ENCODE measurements around the gene KCNG2.

KCNG2 gene

DNA sequence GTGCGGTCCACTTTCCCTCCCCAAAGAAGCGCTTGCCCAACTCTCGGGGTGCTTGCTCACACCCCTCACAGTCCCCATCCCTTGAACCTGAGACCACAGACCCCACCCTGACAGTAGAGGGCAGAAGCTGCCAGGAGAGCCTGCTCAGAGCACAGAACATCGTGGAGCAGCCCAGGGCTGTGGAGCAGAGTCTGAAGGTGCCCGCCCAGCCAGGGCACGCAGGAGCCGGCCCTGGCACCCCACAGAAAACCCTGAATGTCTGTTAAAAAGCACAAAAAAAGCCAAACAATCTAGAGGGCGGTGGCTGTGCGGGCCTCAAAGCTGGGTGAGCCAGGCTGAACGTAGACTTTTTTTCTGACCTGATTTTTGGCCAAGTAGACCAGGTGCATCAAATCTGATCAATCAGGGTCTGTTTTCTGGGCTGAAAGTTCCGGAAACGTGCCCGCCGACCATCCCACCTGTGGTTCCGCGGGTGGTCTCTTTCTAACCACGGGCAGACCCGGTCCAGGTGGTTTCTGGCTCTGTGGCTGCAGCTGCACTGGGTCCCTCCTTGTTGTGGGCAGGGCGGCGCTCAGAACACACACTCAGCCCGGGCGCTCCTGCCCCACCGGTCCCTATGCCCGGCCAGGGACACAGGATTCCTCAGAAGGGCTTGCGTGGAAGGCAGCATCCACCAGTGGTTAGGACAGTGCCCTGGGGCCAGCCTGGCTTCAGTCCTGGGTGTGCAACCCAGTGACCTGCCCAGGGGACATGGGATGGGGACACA is 87.4 kb downstream of the KCNG2 start:
- DNase-seq (ENCODE audit: low read depth): no peak

DNA sequence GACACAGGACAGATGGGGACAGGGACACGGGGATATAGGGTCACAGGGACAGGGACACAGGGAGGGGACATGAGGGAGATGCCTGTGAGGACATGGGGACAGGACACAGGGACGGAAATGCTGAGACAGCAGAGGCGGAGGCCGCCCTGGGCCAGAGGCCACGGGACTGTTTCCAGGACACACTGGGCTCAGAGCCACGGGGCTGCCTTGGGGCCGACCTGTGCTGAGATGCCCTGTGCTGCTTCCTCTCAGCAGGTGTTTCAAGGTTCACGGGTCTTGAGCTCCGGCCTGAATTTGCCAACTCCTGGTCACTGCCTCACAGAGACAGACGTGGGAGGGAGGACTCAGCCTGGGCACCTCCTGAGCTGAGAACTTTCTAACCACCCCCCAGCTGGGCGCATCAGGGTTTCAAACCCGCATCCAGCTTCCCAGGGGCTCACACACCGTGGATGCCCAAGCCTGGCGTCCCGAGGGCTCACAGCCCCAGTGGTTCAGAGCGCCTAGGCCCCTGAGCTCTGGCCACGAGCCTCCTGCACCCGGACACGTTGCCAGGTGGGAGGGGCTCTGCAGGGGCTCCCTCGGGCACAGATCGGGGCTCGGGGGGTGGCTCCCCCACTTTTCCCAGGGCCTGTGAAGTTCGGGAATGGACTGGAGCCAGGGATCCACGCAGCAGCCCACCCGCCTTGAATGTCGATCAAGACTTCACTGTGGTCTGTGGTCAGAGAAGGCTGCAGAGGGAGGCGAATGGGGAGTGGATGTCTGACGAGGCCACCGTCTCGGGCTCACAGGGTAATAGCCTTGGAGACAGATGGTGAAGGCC is 89.7 kb downstream of the KCNG2 start:
- no peak for DNase-seq (ENCODE audit: low read depth)

DNA sequence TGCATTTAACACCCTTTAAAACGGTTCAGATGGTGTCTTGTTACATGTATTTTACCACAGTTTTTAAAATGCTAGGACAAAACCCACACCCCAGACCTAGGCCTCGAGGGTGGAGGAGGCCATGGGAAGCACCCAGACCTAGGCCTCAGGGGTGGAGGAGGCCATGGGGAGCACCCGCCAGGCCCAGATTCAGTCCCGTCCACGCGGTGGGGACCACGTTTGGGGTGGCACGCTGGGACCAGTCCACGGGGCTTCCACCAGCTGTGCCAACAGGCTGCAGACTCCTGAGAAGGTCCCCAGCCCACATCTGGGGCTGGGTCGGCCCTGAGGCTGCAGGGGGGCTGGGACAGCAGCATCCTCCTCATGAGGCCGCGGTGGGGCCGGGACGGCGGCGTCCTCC is 90.3 kb downstream of the KCNG2 start:
- no peak for DNase-seq (ENCODE audit: low read depth)

DNA sequence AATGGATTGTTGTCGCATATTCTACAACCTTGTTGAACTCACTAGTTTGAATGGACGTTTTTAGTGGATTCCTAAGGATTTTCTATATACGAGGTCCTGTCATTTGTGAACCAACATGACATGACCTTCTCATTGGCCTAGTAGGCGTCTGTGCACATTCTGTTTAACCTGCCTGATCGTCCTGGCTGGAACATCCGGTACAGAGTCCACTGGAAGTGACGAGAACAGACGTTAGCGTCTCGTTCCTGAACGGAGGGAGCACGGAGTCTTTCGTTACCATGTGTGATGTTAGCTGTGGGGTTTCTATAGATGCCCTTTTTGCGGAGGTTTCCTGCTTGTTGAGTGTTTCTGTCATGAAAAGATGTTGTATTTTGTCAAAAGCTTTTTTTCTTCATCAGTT is 91.8 kb downstream of the KCNG2 start:
- DNase-seq (ENCODE audit: low read depth): no peak

DNA sequence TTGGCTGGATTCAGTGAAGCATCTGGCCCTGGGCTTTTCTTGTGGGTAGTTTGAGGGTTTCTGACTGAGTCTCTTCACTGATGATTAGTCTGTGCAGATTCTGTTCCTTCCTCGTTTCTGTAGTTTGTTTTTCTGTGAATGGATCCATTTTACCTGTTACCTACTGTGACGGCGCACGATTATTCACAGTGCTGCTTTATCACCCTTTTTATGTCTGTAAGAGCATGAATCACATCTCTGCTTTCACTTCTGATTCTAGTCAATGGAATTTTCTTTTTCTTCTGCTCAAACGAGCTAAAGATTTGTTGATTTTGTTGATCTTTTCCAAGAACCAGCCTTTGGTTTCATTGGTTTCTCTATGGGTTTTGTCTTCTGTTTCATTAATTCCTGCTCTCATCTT is 92.9 kb downstream of the KCNG2 start:
- DNase-seq (ENCODE audit: low read depth): no peak

DNA sequence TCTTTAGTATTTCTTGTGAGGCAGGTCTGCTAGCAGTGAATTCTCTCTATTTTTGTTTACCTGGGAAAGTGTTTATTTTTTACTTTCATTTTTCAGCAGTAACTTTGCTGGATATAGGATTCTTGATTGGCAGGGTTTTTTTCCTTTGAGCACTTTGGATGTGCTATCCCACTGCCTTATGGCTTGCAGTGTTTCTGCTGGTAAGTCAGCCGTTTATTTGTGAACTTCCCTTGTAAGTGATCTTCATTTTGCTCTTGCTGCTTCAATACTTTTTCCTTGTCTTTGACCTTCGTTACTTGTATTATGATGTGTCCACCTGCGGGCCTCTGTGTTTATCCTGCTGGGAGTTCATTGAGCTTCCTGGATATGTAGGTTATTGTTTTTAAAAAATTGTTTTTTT is 99.0 kb downstream of the KCNG2 start:
- DNase-seq (ENCODE audit: low read depth): no peak

DNA sequence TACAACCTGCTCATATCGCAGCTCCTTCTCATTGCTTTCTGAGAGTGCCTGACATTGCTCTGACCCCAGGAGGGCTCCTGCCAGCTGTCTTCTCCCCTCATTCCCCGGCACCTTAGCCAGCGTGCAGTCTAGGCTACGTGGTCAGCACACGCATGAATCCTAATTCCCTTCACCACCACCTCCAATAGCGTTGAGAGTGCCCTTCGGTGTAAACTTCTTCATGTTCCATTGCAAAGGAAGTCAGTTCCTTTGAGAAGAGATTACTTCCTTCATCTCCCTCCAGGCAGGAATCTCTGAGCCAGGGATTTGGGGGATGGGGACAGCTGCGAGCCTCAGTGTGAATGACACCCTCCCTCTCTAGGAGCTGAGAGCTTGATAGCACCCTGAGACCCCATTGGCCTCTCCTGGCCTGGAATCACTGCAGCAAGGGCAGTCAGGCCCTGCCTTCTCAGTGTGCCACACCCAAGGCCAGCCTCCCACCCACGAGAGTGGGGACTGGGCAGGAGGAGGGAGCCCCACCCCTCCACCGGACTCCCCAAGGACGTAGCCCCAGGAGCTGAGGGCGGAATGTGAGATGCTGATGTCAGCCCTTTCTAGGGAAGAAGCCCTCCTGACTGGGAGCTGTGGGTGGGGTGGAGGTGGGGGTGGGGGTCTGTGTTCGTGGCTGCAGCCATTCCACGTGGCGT is 100.3 kb downstream of the KCNG2 start:
- no peak for DNase-seq (ENCODE audit: low read depth)

DNA sequence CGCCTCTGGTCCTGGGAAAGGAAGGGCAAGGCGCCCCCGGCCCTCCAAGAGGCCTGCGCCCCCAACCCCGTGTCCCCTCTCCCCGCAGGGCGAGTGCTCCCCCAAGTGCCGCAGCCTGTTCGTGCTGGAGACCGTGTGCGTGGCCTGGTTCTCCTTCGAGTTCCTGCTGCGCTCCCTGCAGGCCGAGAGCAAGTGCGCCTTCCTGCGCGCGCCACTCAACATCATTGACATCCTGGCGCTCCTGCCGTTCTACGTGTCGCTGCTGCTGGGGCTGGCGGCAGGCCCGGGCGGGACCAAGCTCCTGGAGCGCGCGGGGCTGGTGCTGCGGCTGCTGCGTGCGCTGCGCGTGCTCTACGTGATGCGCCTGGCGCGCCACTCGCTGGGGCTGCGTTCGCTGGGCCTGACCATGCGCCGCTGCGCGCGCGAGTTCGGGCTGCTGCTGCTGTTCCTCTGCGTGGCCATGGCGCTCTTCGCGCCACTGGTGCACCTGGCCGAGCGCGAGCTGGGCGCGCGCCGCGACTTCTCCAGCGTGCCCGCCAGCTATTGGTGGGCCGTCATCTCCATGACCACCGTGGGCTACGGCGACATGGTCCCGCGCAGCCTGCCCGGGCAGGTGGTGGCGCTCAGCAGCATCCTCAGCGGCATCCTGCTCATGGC is 101.3 kb downstream of the KCNG2 start:
- no peak for DNase-seq (ENCODE audit: low read depth)

DNA sequence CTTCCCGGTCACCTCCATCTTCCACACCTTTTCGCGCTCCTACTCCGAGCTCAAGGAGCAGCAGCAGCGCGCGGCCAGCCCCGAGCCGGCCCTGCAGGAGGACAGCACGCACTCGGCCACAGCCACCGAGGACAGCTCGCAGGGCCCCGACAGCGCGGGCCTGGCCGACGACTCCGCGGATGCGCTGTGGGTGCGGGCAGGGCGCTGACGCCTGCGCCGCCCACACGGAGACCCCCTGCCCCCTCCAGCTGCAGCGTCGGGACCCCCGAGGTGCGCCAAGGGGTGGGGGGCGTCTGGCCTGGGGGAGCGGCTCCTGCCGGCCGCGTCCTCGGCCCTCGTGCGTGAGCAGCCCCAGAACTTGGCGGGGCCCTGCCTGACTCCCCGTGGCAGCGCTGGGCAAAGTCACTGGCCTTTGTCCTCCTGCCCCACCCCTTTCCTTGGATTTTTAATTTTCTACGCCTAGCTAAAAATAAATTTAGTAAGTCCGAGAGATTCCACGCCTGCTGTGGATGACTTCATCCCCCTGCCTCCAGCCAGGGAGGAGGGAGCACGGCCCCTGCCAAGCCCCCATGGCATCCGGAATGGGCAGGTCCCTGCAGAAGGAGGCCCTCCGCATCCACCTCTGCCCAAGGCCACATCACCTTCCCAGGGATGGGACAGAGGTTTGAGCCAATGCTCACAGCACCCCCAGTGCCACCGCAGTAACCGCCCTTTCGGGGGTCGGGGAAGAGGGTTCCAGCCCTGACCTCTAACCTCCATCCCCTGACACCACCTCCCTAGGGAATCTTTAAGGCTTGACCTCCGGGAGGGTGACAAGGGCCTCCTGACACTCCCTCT is 102.1 kb downstream of the KCNG2 start:
- DNase-seq (ENCODE audit: low read depth): no peak

DNA sequence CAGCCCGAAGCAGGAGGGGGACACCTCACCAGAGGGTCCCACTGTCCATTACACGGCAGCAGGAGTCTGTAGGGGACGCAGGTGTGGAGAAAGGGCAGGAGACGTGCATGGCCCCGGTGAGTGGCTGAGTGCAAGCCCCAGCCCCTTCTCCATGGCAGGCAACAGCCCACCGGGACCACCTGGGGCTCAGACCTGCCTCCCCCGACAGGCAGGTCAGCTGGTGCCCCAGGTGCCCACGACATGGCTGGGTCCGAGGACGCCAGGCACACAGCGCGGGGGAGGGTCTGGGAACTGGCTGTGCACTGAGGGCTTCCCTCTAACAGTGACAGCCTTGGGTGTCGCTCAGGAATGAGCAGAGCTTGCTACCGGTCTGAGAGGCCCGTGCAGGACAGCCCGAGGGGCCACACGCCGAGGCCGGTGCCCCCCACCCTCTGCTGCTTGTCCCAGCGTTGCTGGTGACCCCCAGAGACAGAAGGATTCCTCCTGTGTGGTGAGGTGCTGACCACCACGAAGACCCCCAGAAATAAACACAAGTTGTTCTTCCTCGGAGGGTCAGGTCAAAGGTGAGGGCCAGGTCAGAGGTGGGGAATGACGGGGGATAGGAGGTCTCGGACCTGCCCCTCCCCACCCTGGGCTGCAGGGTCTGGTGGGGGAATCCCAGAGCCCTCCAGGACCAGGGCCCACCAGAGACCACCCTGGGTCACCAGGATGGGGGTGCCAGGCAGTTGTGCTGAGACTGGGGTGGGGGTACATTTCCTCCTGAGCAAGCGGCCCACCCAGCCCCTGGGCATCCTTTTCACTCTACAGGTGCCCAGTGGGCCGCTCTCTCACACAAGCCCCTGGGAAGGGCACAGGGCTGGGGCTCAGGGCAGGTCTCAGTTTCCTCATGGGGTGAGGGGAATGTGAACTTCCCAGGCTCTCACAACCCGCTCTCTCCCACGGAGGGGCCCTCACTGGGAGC is 103.2 kb downstream of the KCNG2 start:
- DNase-seq (ENCODE audit: low read depth): no peak

DNA sequence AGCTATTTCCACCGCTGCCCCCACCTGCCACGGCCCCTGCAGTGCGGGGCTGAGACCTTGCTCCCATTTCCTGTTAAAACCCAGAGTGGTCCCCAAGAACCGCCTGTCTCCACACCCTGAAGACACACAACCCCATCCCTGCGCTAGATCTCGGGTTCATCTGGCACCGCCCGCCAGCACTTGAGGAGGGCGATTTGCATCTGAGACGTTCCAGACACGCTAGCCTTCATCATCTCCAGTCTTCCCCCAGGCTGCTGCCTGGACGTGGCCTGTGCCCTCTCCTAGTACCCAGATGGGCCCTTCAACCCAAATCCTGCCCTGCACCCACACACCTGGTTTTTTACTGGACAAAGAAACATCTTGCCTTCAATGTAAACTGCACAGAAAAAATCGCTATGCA is 103.9 kb downstream of the KCNG2 start:
- DNase-seq (ENCODE audit: low read depth): no peak

DNA sequence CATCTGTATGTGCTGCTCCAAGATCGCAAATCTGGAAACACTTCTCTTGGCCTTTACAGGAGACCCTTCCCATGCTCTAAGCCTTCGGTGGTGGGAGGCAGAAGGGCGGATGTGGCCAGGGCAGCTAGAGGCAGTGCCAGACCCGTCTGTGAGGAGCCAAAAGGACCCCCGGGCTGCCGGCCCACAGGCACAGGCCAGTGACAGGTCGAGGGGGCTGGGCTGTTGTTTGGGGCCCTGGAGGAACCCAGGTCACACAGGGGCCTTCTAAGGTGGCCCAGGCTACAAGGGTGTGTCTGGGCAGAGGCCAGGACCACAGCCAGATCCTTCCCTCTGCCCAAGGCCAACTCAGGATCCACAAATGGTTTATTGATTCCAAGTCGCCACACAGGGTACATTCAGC is 104.3 kb downstream of the KCNG2 start:
- no peak for DNase-seq (ENCODE audit: low read depth)

DNA sequence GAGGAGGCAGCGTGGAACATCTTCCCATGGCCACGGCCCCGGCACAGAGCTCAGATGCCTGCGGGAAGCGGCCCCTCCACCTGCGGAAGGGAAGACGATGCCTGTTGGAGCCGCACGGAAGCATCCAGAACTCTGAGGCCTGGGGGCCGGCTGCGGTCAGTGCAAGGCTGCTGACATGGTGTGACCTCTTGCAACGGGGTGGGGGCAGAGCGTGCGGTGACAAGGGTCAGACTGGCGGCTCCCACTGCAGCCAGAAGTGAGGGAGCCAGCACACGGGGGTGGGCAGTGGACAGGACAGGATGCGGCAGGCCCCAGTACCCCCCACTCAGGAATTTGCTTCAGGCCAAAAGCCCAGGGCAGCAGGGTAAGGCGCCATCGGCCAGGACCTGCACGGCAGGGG is 104.9 kb downstream of the KCNG2 start:
- DNase-seq (ENCODE audit: low read depth): no peak

DNA sequence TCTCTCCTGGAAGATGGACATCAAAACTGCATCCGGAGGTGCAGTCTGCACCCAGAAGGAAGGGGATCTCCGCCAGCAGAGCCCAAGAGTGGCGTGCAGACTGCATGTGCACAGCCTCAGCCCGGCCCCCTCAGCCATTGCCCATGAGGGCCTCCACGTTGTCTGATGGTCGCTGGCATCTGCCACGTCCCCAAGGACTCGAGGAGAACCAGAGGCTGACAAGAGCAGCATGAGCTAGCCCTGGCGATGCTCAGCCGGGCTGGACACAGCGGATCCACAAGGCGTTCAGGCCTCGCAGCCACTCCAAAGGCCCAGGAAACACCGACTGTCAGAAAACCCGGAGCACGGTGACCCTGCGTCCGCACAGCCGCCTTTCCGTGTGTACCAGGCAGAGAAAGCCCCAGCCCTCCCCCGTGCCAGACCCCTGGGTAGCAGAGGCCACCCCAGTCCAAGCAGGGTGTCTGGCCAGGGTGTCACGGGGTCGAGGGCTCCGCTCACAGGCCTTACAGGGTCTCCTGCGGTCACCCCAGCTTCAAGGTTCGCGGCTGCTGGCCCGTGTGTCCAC is 105.4 kb downstream of the KCNG2 start:
- DNase-seq (ENCODE audit: low read depth): no peak

DNA sequence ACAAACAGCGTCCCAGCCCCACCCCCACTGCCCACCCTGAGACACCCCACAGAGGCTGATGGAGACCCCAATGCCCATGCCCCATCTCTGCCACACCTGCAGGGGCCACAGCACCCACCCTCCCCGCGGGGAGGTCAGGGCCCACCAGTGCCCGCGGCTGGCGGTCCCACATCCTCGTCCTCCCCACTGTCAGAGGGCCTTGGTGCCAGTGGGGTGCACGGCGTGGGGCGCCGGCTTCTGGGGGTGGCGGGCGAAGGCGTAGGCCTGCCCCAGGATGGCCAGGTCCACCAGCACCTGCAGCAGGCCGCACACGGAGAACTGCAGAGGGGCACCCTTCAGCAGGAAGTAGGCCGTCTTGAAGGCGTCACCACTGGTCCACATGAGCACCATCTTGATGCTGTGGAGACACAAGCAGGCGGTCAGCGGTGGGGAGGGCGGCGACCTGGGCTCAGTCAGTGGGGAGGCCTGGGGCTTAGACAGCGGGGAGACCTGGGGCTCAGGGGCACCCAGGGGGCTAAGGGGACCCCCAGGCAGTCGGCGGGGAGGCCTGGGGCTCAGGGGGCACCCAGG is 106.1 kb downstream of the KCNG2 start:
- DNase-seq (ENCODE audit: low read depth): no peak

DNA sequence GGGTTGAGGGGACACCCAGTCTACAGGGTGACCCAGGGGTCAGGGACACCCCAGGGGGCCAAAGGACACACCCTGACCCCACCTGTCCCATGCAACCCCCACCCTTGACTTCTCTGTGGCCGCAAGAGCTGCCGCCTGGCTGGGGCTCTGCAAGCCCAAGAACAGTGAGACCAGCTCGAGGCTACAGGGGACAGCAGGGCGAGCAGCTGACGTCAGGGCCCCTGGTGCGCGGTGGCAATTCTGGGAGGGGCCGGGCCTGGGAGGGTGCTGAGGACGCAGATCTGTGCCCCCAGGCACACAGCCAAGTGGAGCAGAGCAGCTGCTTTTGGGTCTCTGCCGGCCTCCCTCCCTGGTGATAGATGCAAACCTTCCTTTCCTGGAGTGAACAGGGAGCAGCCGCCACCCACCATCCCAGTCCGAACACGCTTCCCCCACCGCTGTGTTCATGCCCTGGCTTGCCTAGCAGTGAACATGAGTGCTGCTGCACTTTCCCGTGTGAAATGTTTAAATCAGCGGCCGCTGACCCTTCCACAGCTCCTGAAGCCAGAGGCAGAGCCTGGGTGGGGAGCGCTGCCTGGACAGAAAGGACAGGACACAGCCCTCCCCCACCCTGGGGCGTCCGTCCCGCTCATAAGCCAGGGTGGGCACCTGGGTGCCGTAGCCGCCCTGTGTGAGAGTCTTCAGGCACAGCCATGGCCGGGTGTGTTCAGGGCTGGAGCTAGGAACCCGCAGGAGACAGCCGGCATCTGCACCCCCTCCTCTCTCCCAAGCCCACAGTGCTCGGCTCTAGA is 106.8 kb downstream of the KCNG2 start:
- no peak for DNase-seq (ENCODE audit: low read depth)

DNA sequence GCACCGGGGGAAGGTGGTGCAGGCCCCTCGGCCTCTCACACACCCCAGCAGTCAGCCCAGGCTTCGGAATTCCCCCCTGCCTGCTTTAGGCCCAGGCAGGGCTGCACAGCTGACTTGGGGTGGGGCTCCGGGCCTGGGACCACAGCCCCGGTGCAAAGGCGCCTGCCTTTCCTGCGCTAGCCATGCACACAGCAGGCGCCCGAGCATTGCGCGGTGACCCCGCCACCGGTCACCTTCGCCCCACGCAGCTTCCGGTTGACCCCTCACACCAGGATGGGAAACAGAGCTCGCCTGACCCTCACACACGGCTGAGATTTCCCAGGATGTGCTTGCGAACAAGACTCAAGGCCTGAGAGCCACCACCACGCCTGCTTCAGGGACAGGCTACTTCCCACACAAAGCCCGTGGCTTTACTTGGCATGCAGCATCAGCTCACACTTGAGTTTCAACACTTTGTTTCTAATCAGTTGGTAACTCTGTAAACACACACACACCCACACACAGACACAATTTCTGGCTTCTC is 107.7 kb downstream of the KCNG2 start:
- DNase-seq (ENCODE audit: low read depth): no peak

DNA sequence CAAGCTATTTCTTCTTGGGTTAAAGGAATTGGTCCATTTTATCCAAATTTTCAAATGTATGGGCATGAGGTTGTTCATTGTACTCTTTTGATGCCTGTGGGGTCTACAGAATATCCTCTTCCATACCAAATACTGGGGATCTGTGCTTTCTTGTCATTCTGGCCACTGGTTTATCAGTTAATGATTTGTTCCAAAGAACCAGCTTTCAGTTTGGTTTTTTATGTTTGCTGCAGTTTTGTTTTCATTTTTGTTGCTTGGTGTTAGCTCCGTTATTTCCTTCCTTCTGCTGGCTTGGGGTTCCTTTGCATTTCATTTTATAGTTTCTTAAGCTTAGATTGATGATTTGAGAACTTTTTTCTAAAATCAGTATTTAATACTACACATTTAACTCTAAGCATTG is 108.3 kb downstream of the KCNG2 start:
- DNase-seq (ENCODE audit: low read depth): no peak

DNA sequence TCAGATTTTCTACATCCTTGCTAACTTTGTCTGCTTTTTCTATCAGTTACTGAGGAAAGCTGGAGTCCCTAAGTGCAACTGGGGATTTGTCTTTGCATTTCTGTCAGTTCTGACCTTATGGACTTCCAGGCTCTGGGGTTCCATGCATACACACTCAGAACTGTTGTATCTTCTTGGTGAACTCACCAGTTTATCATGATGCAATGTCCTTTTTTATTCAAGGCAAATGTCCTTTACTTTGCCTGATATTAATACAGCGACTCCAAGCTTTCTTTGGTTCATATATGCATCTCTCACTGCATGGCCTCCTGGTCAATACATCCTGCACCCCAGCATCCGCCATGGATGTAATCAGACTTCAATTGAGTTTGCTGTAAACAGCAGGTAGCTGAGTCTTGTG is 109.0 kb downstream of the KCNG2 start:
- no peak for DNase-seq (ENCODE audit: low read depth)

Measured in GM04504 (cell line).